NCI-H1694 treated with DMSO at 0.1 percent for 48 hours (cell line): ENCODE results near the gene ZDHHC16.

ENCODE experiments used
- DNase-seq: peaks from one replicate; lab custom pipeline; 2025; lab: John Stamatoyannopoulos, UW

Gene ZDHHC16

GRCh38 chr10:97479939-97480338 lies 34.0 kb downstream of the ZDHHC16 start:
- DNase-seq = no peak

GRCh38 chr10:97481071-97481470 lies 35.1 kb downstream of the ZDHHC16 start:
- no peak for DNase-seq

GRCh38 chr10:97482381-97482780 lies 36.4 kb downstream of the ZDHHC16 start:
- no peak for DNase-seq

- no peak for DNase-seq
Measured at GRCh38 chr10:97483506-97483905, 37.5 kb downstream of the ZDHHC16 start.

- DNase-seq = no peak
Measured at GRCh38 chr10:97483921-97484320, 37.9 kb downstream of the ZDHHC16 start.

- no peak for DNase-seq
Measured at GRCh38 chr10:97485647-97486281, 39.8 kb downstream of the ZDHHC16 start.

GRCh38 chr10:97490592-97490991 lies 44.6 kb downstream of the ZDHHC16 start:
- peak; percentile 21 for DNase-seq

GRCh38 chr10:97494151-97494550 lies 48.2 kb downstream of the ZDHHC16 start:
- DNase-seq = no peak

GRCh38 chr10:97494863-97495506 lies 49.0 kb downstream of the ZDHHC16 start:
- DNase-seq = no peak

GRCh38 chr10:97497572-97498075 lies 51.6 kb downstream of the ZDHHC16 start:
- peak; percentile 15 for DNase-seq

- DNase-seq = peak; percentile 96
Measured at GRCh38 chr10:97498076-97498840, 52.3 kb downstream of the ZDHHC16 start, which contains the start of gene MMS19. MMS19 (minus strand) TSS chr10:97498422; CDS start chr10:97498384, 38 bp downstream.

GRCh38 chr10:97498841-97499560 lies 53.0 kb downstream of the ZDHHC16 start, which contains the start of gene UBTD1:
UBTD1 (plus strand) TSS chr10:97498924; CDS start chr10:97499204, 280 bp downstream.
- no peak for DNase-seq

- DNase-seq = no peak
Measured at GRCh38 chr10:97499561-97500296, 53.8 kb downstream of the ZDHHC16 start.

- no peak for DNase-seq
Measured at GRCh38 chr10:97500297-97500575, 54.3 kb downstream of the ZDHHC16 start.

GRCh38 chr10:97502916-97503315 lies 56.9 kb downstream of the ZDHHC16 start:
- no peak for DNase-seq

GRCh38 chr10:97503406-97503805 lies 57.4 kb downstream of the ZDHHC16 start:
- DNase-seq = no peak

GRCh38 chr10:97505152-97505551 lies 59.2 kb downstream of the ZDHHC16 start:
- no peak for DNase-seq

GRCh38 chr10:97506199-97506991 lies 60.4 kb downstream of the ZDHHC16 start:
- no peak for DNase-seq
